Sigmoid colon (tissue), 7 donors: ENCODE data around the gene MIEN1. TPM values are rescaled to one million over a fixed set of nuclear protein-coding genes. Genes with fewer than 3 reads are reported as not detected.

ENCODE experiments used
- DNase-seq: peaks from one replicate; pipeline ENCODE4 v3.0.0-alpha.2; 2019
- H3K27ac ChIP-seq, 4 donors: fragments of 200-600 bp; sonication (generic); one replicate each; pipeline ENCODE4 v1.5.1; 2016 to 2019; ENCODE audit warnings: mild to moderate bottlenecking in 1 of 4
- H3K27me3 ChIP-seq, 3 donors: fragments of 200-600 bp; sonication (generic); one replicate each; pipeline ENCODE4 v1.5.1; 2019; ENCODE audit warnings: mild to moderate bottlenecking in 1 of 3
- H3K36me3 ChIP-seq, 4 donors: fragments of 200-600 bp; sonication (generic); one replicate each; pipeline ENCODE4 v1.5.1; 2016 to 2019
- H3K4me1 ChIP-seq, 4 donors: fragments of 200-600 bp; sonication (generic); one replicate each; pipeline ENCODE4 v1.5.1; 2017 to 2019
- H3K4me3 ChIP-seq, 4 donors: fragments of 200-600 bp; sonication (generic); one replicate each; pipeline ENCODE4 v1.5.1; 2017 to 2019; ENCODE audit warnings: mild to moderate bottlenecking in 2 of 4, moderate library complexity in 1 of 4
- H3K9me3 ChIP-seq, 4 donors: fragments of 200-600 bp in 3 of 4; sonication (generic) in 3 of 4; one replicate each; pipeline versions ENCODE4 v1.5.1 to v1.6.1; 2013 to 2019
- CTCF ChIP-seq, 4 experiments: fragments of 450-650 bp in 3 of 4; fragments of 200-600 bp in 1 of 4; IDR thresholded peaks; one replicate each; pipeline ENCODE4 v1.5.1; 2016 to 2019; ENCODE audit warnings: antibody characterized with exemption in 4 of 4, mild to moderate bottlenecking in 3 of 4, moderate library complexity in 2 of 4
- EP300 ChIP-seq, 4 donors: sonication (generic); formaldehyde crosslinking; IDR thresholded peaks; one replicate each; pipeline ENCODE4 v1.6.1; 2017; ENCODE audit warnings: antibody characterized with exemption in 4 of 4
- POLR2A ChIP-seq, 2 donors: fragments of 450-650 bp; IDR thresholded peaks; one replicate each; pipeline ENCODE4 v1.6.1; 2016; ENCODE audit warnings: antibody characterized with exemption in 2 of 2, mild to moderate bottlenecking in 2 of 2, moderate library complexity in 2 of 2
- POLR2AphosphoS5 ChIP-seq, 4 donors: sonication (generic); formaldehyde crosslinking; IDR thresholded peaks; one replicate each; pipeline ENCODE4 v1.6.1; 2017; ENCODE audit warnings: antibody characterized with exemption in 4 of 4
- WGBS, 2 donors: extraction: QIAGEN DNeasy Blood & Tissue Kit; methylation state at CpG; one replicate each; pipeline ENCODE4 v1.1.7; 2013; 5-methylcytosine and 5-hydroxymethylcytosine counted together
- intact Hi-C: fragments of 100-400 bp; cut with DNase I; formaldehyde crosslinking; loops from one replicate; pipeline ENCODE4 v1.15.1; 2023
- polyA plus RNA-seq, 3 donors: library from polyadenylated mRNA; stranded (reverse); fragments of 200-250 nt; gene quantifications; one replicate each; pipeline ENCODE4 v1.2.3, GENCODE V29; 2013
- total RNA-seq, 4 donors: library from RNA; depleted of rRNA; stranded (reverse); fragments of >200 nt; gene quantifications; one replicate each; pipeline ENCODE4 v1.1.0, GENCODE V29; 2016
- donor health status: healthy with polysubstance abuse.
- donor health status: Bipolar disorder and iron deficiency.
- donor health status: healthy.

The MIEN1 gene
- total RNA-seq (10 to 100 TPM; 52.4 to 65.5 (median 54.8) TPM), polyA plus RNA-seq (100 to 1,000 TPM in 2 of 3 donors, 10 to 100 TPM in 1; 86.3 to 226 (median 195) TPM)

- Histone ChIP-seq H3K27ac (peak within 1 kb of the TSS; percentile 86 to 91 (median 87)), H3K4me3 (peak within 1 kb of the TSS; percentile 62 to 86 (median 72)), H3K27me3 (no peaks in the 10 kb centered on the region), H3K36me3 (peaks cover 0 to 37% (median 15%) of the 10 kb centered on the region in 4 donors), H3K4me1 (peaks cover 0 to 12% (median 10%) of the 10 kb centered on the region in 4 donors), H3K9me3 (no peaks in the 10 kb centered on the region)
- TF ChIP-seq POLR2AphosphoS5 (IDR thresholded peaks at IDR 0.05): peak; percentile 85 to 97 (median 94)
- peak; percentile 62 to 82 for TF ChIP-seq POLR2A (IDR thresholded peaks at IDR 0.05)
- no peak for TF ChIP-seq EP300 (IDR thresholded peaks at IDR 0.05)
- peak; percentile 82 to 91 (median 82) for TF ChIP-seq CTCF (IDR thresholded peaks at IDR 0.05)
- intact Hi-C loops: loop anchor here (1.0 to 5.0 kb wide), 4 partner anchors 24 to 108 kb away; partner anchors contain the start of genes PGAP3 and STARD3
- WGBS, 2 donors: 1% methylated on average over 65 of the region's 65 CpGs
- peak; percentile 95 for DNase-seq
Observed at GRCh38 chr17:39730095-39730921, at the start of gene MIEN1. MIEN1 (minus strand) TSS chr17:39730532; CDS start chr17:39730495, 37 bp downstream.

- 37 to 62% methylated on average over 11 of the region's 11 CpGs for WGBS, 2 donors
- intact Hi-C loops: no loop called here
- H3K27ac ChIP-seq: no peak overlapping the region
- no peaks in the 10 kb centered on the region for H3K4me1 ChIP-seq
- TF ChIP-seq POLR2A (IDR thresholded peaks at IDR 0.05): no peak
- TF ChIP-seq EP300 (IDR thresholded peaks at IDR 0.05): no peak
- TF ChIP-seq POLR2AphosphoS5 (IDR thresholded peaks at IDR 0.05): no peak
- TF ChIP-seq CTCF (IDR thresholded peaks at IDR 0.05): no peak
- no peak for DNase-seq
- H3K36me3 ChIP-seq: no peaks in the 10 kb centered on the region
- H3K27me3 ChIP-seq: peaks cover 0 to 29% (median 0%) of the 10 kb centered on the region in 3 donors
- no peak overlapping the region for H3K4me3 ChIP-seq
- no peaks in the 10 kb centered on the region for H3K9me3 ChIP-seq
Observed at GRCh38 chr17:39777534-39778365, 47.4 kb upstream of the MIEN1 start.

- no peak for DNase-seq
- peaks cover 0 to 27% (median 0%) of the 10 kb centered on the region in 3 donors for H3K27me3 ChIP-seq
- no peaks in the 10 kb centered on the region for H3K36me3 ChIP-seq
- no peak overlapping the region for H3K4me3 ChIP-seq
- H3K9me3 ChIP-seq: no peaks in the 10 kb centered on the region
- no peak overlapping the region for H3K27ac ChIP-seq
- intact Hi-C loops: no loop called here
- TF ChIP-seq POLR2AphosphoS5 (IDR thresholded peaks at IDR 0.05) (no peak), CTCF (IDR thresholded peaks at IDR 0.05) (no peak), POLR2A (IDR thresholded peaks at IDR 0.05) (no peak), EP300 (IDR thresholded peaks at IDR 0.05) (no peak)
- H3K4me1 ChIP-seq: no peaks in the 10 kb centered on the region
Observed at GRCh38 chr17:39776252-39776651, 45.9 kb upstream of the MIEN1 start.

GRCh38 chr17:39775031-39775430 lies 44.7 kb upstream of the MIEN1 start:
- WGBS, 2 donors: 57 to 84% methylated on average over 2 of the region's 2 CpGs
- Histone ChIP-seq H3K36me3 (no peaks in the 10 kb centered on the region), H3K27ac (no peak overlapping the region), H3K4me3 (no peak overlapping the region), H3K4me1 (no peaks in the 10 kb centered on the region), H3K27me3 (peaks cover 0 to 18% (median 0%) of the 10 kb centered on the region in 3 donors), H3K9me3 (no peaks in the 10 kb centered on the region)
- intact Hi-C loops: no loop called here
- TF ChIP-seq POLR2A (IDR thresholded peaks at IDR 0.05) (no peak), CTCF (IDR thresholded peaks at IDR 0.05) (no peak), POLR2AphosphoS5 (IDR thresholded peaks at IDR 0.05) (no peak), EP300 (IDR thresholded peaks at IDR 0.05) (no peak)
- DNase-seq: no peak
